Tibial artery (tissue), 4 donors: ENCODE measurements around the gene GALNT9.

Experiments used
- DNase-seq, 2 donors: peaks; one replicate each; pipeline ENCODE4 v3.0.0-alpha.2; 2019
- H3K27ac ChIP-seq, 2 donors: fragments of 200-600 bp; sonication (generic) in 1 of 2; 1 replicate in 1 of 2; 2 replicates in 1 of 2; pipeline ENCODE4 v1.5.1; 2018 to 2019; ENCODE audit warnings: mild to moderate bottlenecking in 1 of 2
- H3K27me3 ChIP-seq, 2 donors: fragments of 200-600 bp; sonication (generic) in 1 of 2; one replicate each; pipeline versions ENCODE4 v1.5.1 to v1.6.0; 2016 to 2019
- H3K36me3 ChIP-seq, 3 donors: fragments of 200-600 bp; sonication (generic) in 2 of 3; one replicate each; pipeline ENCODE4 v1.5.1; 2016 to 2019; ENCODE audit warnings: mild to moderate bottlenecking in 2 of 3
- H3K4me1 ChIP-seq, 4 donors: fragments of 200-600 bp; sonication (generic) in 2 of 4; 1 replicate in 3 of 4; 2 replicates in 1 of 4; pipeline ENCODE4 v1.5.1; 2016 to 2019
- H3K4me3 ChIP-seq, 2 donors: fragments of 200-600 bp; sonication (generic) in 1 of 2; 1 replicate in 1 of 2; 2 replicates in 1 of 2; pipeline ENCODE4 v1.5.1; 2018 to 2019; ENCODE audit warnings: mild to moderate bottlenecking in 2 of 2
- H3K9me3 ChIP-seq, 3 donors: fragments of 200-600 bp; sonication (generic) in 1 of 3; one replicate each; pipeline ENCODE4 v1.5.1; 2016 to 2019
- intact Hi-C: fragments of 100-400 bp; cut with DNase I; formaldehyde crosslinking; loops from one replicate; pipeline ENCODE4 v1.15.0; 2023; ENCODE audit warnings: low total_unique reads
- TF ChIP-seq, protein P1 (sequence below), 2 experiments: fragments of 200-600 bp in 1 of 2; fragments of 450-650 bp in 1 of 2; IDR thresholded peaks; one replicate each; pipeline ENCODE4 v1.5.1; 2017 to 2019; ENCODE audit warnings: antibody characterized with exemption in 2 of 2, mild to moderate bottlenecking in 1 of 2, moderate library complexity in 1 of 2

Gene GALNT9

DNA sequence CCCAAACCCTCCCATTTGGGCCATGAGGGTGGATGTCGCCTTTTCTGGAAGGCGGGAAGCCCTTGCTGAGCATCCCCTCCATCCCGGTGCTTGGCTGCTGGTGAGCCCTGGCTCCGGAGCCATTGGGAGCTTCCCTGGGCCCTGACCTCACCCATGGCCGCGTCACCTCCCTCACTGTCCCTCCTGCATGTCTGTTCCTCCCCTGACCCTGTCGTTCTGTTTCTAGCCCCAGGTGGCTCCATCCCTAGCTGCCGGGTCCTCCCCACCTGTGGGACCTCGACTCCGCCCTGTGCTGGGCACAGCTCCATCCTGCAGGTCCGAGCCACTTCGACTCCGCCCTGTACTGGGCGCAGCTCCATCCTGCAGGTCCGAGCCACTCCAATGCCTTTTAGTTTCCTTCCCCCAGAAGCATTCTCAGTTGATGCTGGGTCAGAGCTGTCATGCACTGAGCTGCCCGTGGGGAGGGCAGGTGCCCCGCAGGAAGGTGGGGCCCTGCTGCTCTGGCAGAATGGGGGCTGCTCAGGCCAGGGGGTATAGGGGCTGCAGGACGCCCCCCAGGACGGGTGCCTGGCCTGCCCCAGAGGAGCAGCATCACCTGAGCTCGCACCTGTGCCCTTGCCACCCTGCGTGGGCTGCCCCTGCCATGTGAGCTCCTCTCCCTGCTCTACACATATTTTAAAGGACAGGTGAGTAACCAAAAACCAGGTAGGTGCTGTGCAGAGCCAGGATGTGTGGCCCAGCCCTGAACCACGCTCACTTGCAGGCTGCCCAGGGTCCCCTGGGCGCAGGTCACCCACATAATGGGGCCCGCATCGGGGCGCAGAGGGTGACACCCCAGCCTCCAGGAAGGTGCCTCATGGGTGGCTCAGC is 166.1 kb downstream of the GALNT9 start:
- Histone ChIP-seq H3K4me3 (peak overlapping the region; percentile 21 to 45), H3K36me3 (peaks cover 0 to 4% (median 4%) of the 10 kb centered on the region in 3 donors), H3K9me3 (no peaks in the 10 kb centered on the region), H3K27me3 (peaks cover 0 to 3% of the 10 kb centered on the region in 2 donors), H3K27ac (peak overlapping the region; percentile 54 to 61), H3K4me1 (peaks cover 0 to 19% (median 17%) of the 10 kb centered on the region in 4 donors)
- intact Hi-C loops = no loop called here
- TF ChIP-seq, protein P1, sequence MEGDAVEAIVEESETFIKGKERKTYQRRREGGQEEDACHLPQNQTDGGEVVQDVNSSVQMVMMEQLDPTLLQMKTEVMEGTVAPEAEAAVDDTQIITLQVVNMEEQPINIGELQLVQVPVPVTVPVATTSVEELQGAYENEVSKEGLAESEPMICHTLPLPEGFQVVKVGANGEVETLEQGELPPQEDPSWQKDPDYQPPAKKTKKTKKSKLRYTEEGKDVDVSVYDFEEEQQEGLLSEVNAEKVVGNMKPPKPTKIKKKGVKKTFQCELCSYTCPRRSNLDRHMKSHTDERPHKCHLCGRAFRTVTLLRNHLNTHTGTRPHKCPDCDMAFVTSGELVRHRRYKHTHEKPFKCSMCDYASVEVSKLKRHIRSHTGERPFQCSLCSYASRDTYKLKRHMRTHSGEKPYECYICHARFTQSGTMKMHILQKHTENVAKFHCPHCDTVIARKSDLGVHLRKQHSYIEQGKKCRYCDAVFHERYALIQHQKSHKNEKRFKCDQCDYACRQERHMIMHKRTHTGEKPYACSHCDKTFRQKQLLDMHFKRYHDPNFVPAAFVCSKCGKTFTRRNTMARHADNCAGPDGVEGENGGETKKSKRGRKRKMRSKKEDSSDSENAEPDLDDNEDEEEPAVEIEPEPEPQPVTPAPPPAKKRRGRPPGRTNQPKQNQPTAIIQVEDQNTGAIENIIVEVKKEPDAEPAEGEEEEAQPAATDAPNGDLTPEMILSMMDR (IDR thresholded peaks at IDR 0.05) = no peak
- no peak for DNase-seq

DNA sequence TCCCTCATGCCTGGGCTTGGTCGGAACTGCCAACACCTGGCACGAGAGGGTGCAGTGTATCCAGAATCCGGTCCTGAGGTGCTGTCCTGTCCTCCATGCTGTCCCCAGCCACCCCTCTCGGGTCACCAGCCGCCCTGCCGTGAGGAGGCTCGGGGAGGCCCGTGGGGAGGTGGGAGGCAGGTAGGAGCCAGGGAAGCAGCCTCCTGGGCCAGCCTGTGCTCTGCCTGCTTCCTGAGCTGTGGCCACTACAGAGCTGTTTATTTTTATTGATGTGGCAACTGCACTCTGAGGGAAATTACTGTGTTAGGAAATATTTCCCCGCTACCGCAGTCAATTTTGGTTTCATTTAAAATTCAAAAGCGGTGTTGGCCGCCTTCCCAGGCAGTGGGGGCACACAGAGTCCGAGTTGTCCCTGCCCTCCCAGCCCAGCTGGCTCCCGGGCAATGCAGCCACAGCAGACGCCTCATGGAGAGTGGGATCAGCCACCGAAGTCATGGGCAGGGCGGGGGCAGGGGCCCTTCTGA is 166.8 kb downstream of the GALNT9 start:
- TF ChIP-seq, protein P1 (IDR thresholded peaks at IDR 0.05) = no peak
- Histone ChIP-seq H3K36me3 (peaks cover 0 to 11% (median 11%) of the 10 kb centered on the region in 3 donors), H3K27ac (peak overlapping the region; percentile 54 to 61), H3K27me3 (no peaks in the 10 kb centered on the region), H3K9me3 (no peaks in the 10 kb centered on the region), H3K4me1 (peaks cover 0 to 19% (median 17%) of the 10 kb centered on the region in 4 donors), H3K4me3 (peak overlapping the region; percentile 21 to 45)
- DNase-seq = peak; percentile 35 to 80
- intact Hi-C loops = no loop called here

- Histone ChIP-seq H3K27ac (peak overlapping the region; percentile 54 to 61), H3K4me1 (peaks cover 0 to 19% (median 17%) of the 10 kb centered on the region in 4 donors), H3K36me3 (peaks cover 0 to 17% (median 15%) of the 10 kb centered on the region in 3 donors), H3K4me3 (peak overlapping the region; percentile 21 to 45), H3K27me3 (no peaks in the 10 kb centered on the region), H3K9me3 (no peaks in the 10 kb centered on the region)
- intact Hi-C loops = no loop called here
- no peak for DNase-seq
- TF ChIP-seq, protein P1 (IDR thresholded peaks at IDR 0.05) = no peak
Observed at GRCh38 chr12:132161796-132162507, 167.4 kb downstream of the GALNT9 start.

DNA sequence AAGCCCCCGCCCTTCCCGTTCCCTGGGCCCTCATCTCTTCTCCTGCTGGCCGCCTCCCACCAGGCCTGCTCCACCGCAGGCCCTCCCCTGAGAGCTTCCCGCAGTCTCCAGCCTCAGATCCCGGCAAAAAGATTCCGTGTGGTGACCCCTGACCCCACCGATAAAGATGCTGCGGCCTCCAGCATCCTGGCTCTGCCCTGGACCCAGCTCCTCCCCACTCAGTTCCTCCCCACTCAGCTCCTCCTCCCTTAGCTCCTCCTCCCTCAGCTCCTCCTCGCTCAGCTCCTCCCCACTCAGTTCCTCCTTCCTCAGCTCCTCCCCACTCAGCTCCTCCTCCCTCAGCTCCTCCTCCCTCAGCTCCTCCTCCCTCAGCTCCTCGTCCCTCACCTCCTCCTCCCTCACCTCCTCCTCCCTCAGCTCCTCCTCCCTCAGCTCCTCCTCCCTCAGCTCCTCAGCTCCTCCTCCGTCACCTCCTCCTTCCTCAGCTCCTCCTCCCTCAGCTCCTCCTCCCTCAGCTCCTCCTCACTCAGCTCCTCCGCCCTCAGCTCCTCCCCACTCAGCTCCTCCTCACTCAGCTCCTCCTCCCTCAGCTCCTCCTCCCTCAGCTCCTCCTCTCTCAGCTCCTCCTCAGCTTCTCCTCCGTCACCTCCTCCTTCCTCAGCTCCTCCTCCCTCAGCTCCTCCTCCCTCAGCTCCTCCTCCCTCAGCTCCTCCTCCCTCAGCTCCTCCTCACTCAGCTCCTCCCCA is 168.2 kb downstream of the GALNT9 start:
- no peaks in the 10 kb centered on the region for H3K27me3 ChIP-seq
- no peaks in the 10 kb centered on the region for H3K9me3 ChIP-seq
- H3K4me1 ChIP-seq = peaks cover 0 to 19% (median 17%) of the 10 kb centered on the region in 4 donors
- TF ChIP-seq, protein P1 (IDR thresholded peaks at IDR 0.05) = no peak
- intact Hi-C loops = no loop called here
- DNase-seq = no peak
- H3K27ac ChIP-seq = no peak overlapping the region
- H3K36me3 ChIP-seq = peaks cover 0 to 25% (median 20%) of the 10 kb centered on the region in 3 donors
- H3K4me3 ChIP-seq = no peak overlapping the region

GRCh38 chr12:132160601-132161035 is 168.8 kb downstream of the GALNT9 start:
- Histone ChIP-seq H3K4me1 (peaks cover 0 to 19% (median 17%) of the 10 kb centered on the region in 4 donors), H3K9me3 (no peaks in the 10 kb centered on the region), H3K27me3 (no peaks in the 10 kb centered on the region), H3K27ac (no peak overlapping the region), H3K4me3 (no peak overlapping the region), H3K36me3 (peaks cover 0 to 31% (median 20%) of the 10 kb centered on the region in 3 donors)
- no peak for DNase-seq
- TF ChIP-seq, protein P1 (IDR thresholded peaks at IDR 0.05) = no peak
- intact Hi-C loops = no loop called here
